Small intestine (tissue), 7 donors: ENCODE results near the gene BEAN1. TPM values are rescaled to one million over a fixed set of nuclear protein-coding genes. Genes with fewer than 3 reads are reported as not detected.
"Not testable (repeated sequence)": the region's sequence is repeated elsewhere in the genome, so short reads cannot be mapped to it uniquely, and the experiment has no call there.

Experiments
- DNase-seq, 2 donors: peaks; one replicate each; pipeline versions ENCODE4 v3.0.0 to v3.0.0-alpha.2; 2013
- FAIRE-seq: peaks from 2 replicates; lab custom pipeline; 2012; peaks lifted over from hg19 to GRCh38; lab: Jason Lieb, UNC
- H3K27ac ChIP-seq, 3 donors: one replicate each; pipeline ENCODE4 v1.5.1; 2013; ENCODE audit warnings: low read length in 2 of 3, mild to moderate bottlenecking in 2 of 3, control low read depth in 1 of 3, inconsistent platforms in 1 of 3, low read depth in 1 of 3, moderate library complexity in 1 of 3
- H3K27me3 ChIP-seq, 3 donors: one replicate each; pipeline ENCODE4 v1.6.1; 2013; ENCODE audit warnings: low read length in 3 of 3, inconsistent platforms in 1 of 3; ENCODE audit not compliant: control insufficient read depth in 3 of 3, insufficient read depth in 3 of 3
- H3K36me3 ChIP-seq, 3 donors: one replicate each; pipeline ENCODE4 v1.6.1; 2013; ENCODE audit warnings: low read length in 3 of 3, inconsistent platforms in 1 of 3, low read depth in 1 of 3, mild to moderate bottlenecking in 1 of 3, moderate library complexity in 1 of 3; ENCODE audit not compliant: control insufficient read depth in 3 of 3, insufficient read depth in 2 of 3
- H3K4me1 ChIP-seq, 3 donors: one replicate each; pipeline ENCODE4 v1.6.1; 2013; ENCODE audit warnings: low read length in 2 of 3, inconsistent platforms in 1 of 3, low read depth in 1 of 3, mild to moderate bottlenecking in 1 of 3, moderate library complexity in 1 of 3; ENCODE audit not compliant: control insufficient read depth in 3 of 3, insufficient read depth in 2 of 3
- H3K4me3 ChIP-seq, 3 donors: one replicate each; pipeline ENCODE4 v1.5.1; 2013; ENCODE audit warnings: low read length in 3 of 3, control low read depth in 1 of 3, inconsistent platforms in 1 of 3, low read depth in 1 of 3, mild to moderate bottlenecking in 1 of 3, moderate library complexity in 1 of 3
- H3K9me3 ChIP-seq, 2 donors: one replicate each; pipeline ENCODE4 v1.6.1; 2013; ENCODE audit warnings: low read depth in 1 of 2, low read length in 1 of 2; ENCODE audit not compliant: control insufficient read depth in 2 of 2, insufficient read depth in 1 of 2
- WGBS, 3 donors: extraction: QIAGEN DNeasy Blood & Tissue Kit; methylation state at CpG; one replicate each; pipeline ENCODE4 v1.1.7; 2013; 5-methylcytosine and 5-hydroxymethylcytosine counted together
- polyA plus RNA-seq, 4 donors: library from polyadenylated mRNA; stranded (reverse) in 3 of 4; unstranded in 1 of 4; fragments of 200-250 nt in 3 of 4; fragments of 120-200 nt in 1 of 4; gene quantifications; one replicate each; pipeline versions ENCODE4 v1.2.1 to v1.2.3, GENCODE V29; 2013
- donor health status: healthy with polysubstance abuse.
- donor health status: control.
- donor health status: control.
- donor health status: Bipolar disorder and iron deficiency.
- donor health status: healthy.

BEAN1 gene
- polyA plus RNA-seq, 4 donors: 0.59 to 0.64 TPM; not detected in 2

- H3K9me3 ChIP-seq: no peaks in the 10 kb centered on the region
- DNase-seq (no peak), FAIRE-seq (no peak)
- H3K4me1 ChIP-seq: no peaks in the 10 kb centered on the region
- H3K27ac ChIP-seq: no peak overlapping the region
- H3K36me3 ChIP-seq: no peaks in the 10 kb centered on the region
- H3K27me3 ChIP-seq: peaks cover 0 to 17% (median 11%) of the 10 kb centered on the region in 3 donors
- no peak overlapping the region for H3K4me3 ChIP-seq
- whole genome bisulfite sequencing, 3 donors: 74 to 89% (median 79%) methylated on average over 1 of the region's 1 CpG
Measured at GRCh38 chr16:66460703-66461102, 33.6 kb downstream of the BEAN1 start.

- WGBS, 3 donors: 51 to 69% (median 61%) methylated on average over 1 of the region's 1 CpG
- no peaks in the 10 kb centered on the region for H3K9me3 ChIP-seq
- DNase-seq (no peak), FAIRE-seq (no peak)
- no peak overlapping the region for H3K27ac ChIP-seq
- no peaks in the 10 kb centered on the region for H3K36me3 ChIP-seq
- peaks cover 0 to 14% (median 10%) of the 10 kb centered on the region in 3 donors for H3K27me3 ChIP-seq
- H3K4me1 ChIP-seq: no peaks in the 10 kb centered on the region
- no peak overlapping the region for H3K4me3 ChIP-seq
Measured at GRCh38 chr16:66462912-66463311, 35.8 kb downstream of the BEAN1 start.

GRCh38 chr16:66465946-66466345, 38.9 kb downstream of the BEAN1 start:
- not testable (repeated sequence) for H3K27me3 ChIP-seq, H3K4me3 ChIP-seq, FAIRE-seq, DNase-seq, H3K4me1 ChIP-seq, H3K27ac ChIP-seq, H3K36me3 ChIP-seq, H3K9me3 ChIP-seq
- WGBS, 3 donors: 84 to 91% (median 88%) methylated on average over 6 of the region's 6 CpGs

- H3K36me3 ChIP-seq, H3K4me3 ChIP-seq, H3K4me1 ChIP-seq, H3K27ac ChIP-seq, H3K27me3 ChIP-seq, FAIRE-seq, H3K9me3 ChIP-seq, DNase-seq: not testable (repeated sequence)
- WGBS, 3 donors: 88 to 89% (median 89%) methylated on average over 6 of the region's 6 CpGs
Measured at GRCh38 chr16:66466636-66467035, 39.5 kb downstream of the BEAN1 start.

GRCh38 chr16:66467611-66468010, 40.5 kb downstream of the BEAN1 start:
- no peaks in the 10 kb centered on the region for H3K36me3 ChIP-seq
- H3K27me3 ChIP-seq: no peaks in the 10 kb centered on the region
- DNase-seq (no peak), FAIRE-seq (no peak)
- no peaks in the 10 kb centered on the region for H3K4me1 ChIP-seq
- H3K4me3 ChIP-seq: no peak overlapping the region
- no peak overlapping the region for H3K27ac ChIP-seq
- H3K9me3 ChIP-seq: no peaks in the 10 kb centered on the region
- 86 to 91% (median 90%) methylated on average over 5 of the region's 5 CpGs for WGBS, 3 donors

- WGBS, 3 donors: 73 to 80% (median 79%) methylated on average over 11 of the region's 11 CpGs
Measured at GRCh38 chr16:66468321-66468965, 41.3 kb downstream of the BEAN1 start.

GRCh38 chr16:66469291-66469946, 42.3 kb downstream of the BEAN1 start:
- Histone ChIP-seq H3K9me3 (no peaks in the 10 kb centered on the region), H3K36me3 (no peaks in the 10 kb centered on the region), H3K4me1 (no peaks in the 10 kb centered on the region), H3K27me3 (no peaks in the 10 kb centered on the region), H3K4me3 (no peak overlapping the region), H3K27ac (no peak overlapping the region)
- DNase-seq: no peak
- WGBS, 3 donors: 91 to 92% (median 92%) methylated on average over 21 to 26 of the region's 26 CpGs
- FAIRE-seq: no peak

More at GRCh38 chr16:66468321-66468965, 41.3 kb downstream of the BEAN1 start:
- H3K27me3 ChIP-seq: no peaks in the 10 kb centered on the region
- H3K36me3 ChIP-seq: no peaks in the 10 kb centered on the region
- no peak overlapping the region for H3K4me3 ChIP-seq
- FAIRE-seq (no peak), DNase-seq (no peak)
- H3K4me1 ChIP-seq: no peaks in the 10 kb centered on the region
- H3K27ac ChIP-seq: no peak overlapping the region
- H3K9me3 ChIP-seq: no peaks in the 10 kb centered on the region

GRCh38 chr16:66469947-66470546, 43.0 kb downstream of the BEAN1 start:
- Histone ChIP-seq H3K4me3 (no peak overlapping the region), H3K27ac (no peak overlapping the region), H3K36me3 (no peaks in the 10 kb centered on the region), H3K27me3 (peaks cover 0 to 1% (median 0%) of the 10 kb centered on the region in 3 donors), H3K4me1 (no peaks in the 10 kb centered on the region), H3K9me3 (no peaks in the 10 kb centered on the region)
- FAIRE-seq: no peak
- 73 to 86% (median 77%) methylated on average over 6 of the region's 6 CpGs for WGBS, 3 donors
- DNase-seq: no peak
